Stimulated activated CD4-positive, alpha-beta T cell treated with anti-CD3 and anti-CD28 coated beads, Interleukin-12 subunit alpha, Interleukin-12 subunit beta, amount 100 ng/mL, for 24 hours (primary cell): ENCODE results near the gene SCYGR1.
"Not testable (repeated sequence)": the region's sequence is repeated elsewhere in the genome, so short reads cannot be mapped to it uniquely, and the experiment has no call there.

Experiments used
- DNase-seq, 2 experiments: peaks; one replicate each; pipeline ENCODE4 v3.0.0-alpha.2; 2020; ENCODE audit warnings: low read depth in 2 of 2

The SCYGR1 gene

GRCh38 chr2:227387583-227387982 is at the start of gene SCYGR1:
Gene SCYGR1, minus strand, starts transcription at chr2:227387949. Its CDS starts 0 bp downstream, at chr2:227387949.
- not testable (repeated sequence) for DNase-seq

- DNase-seq = no peak
Measured at GRCh38 chr2:227436436-227437174, 48.9 kb upstream of the SCYGR1 start.

- DNase-seq = no peak
Measured at GRCh38 chr2:227433171-227433570, 45.4 kb upstream of the SCYGR1 start.

GRCh38 chr2:227430639-227431038 is 42.9 kb upstream of the SCYGR1 start:
- no peak for DNase-seq

- DNase-seq = no peak
Measured at GRCh38 chr2:227428731-227429285, 41.1 kb upstream of the SCYGR1 start.

GRCh38 chr2:227423656-227424499 is 36.1 kb upstream of the SCYGR1 start:
- DNase-seq = no peak

GRCh38 chr2:227420087-227421052 is 32.6 kb upstream of the SCYGR1 start:
- DNase-seq = no peak

GRCh38 chr2:227416701-227417100 is 29.0 kb upstream of the SCYGR1 start:
- DNase-seq = no peak

GRCh38 chr2:227415538-227416424 is 28.0 kb upstream of the SCYGR1 start:
- no peak for DNase-seq

- DNase-seq = no peak
Measured at GRCh38 chr2:227414846-227415245, 27.1 kb upstream of the SCYGR1 start.

GRCh38 chr2:227413371-227413770 is 25.6 kb upstream of the SCYGR1 start:
- no peak for DNase-seq

- no peak for DNase-seq
Measured at GRCh38 chr2:227412877-227413276, 25.1 kb upstream of the SCYGR1 start.

- DNase-seq = no peak
Measured at GRCh38 chr2:227411990-227412350, 24.2 kb upstream of the SCYGR1 start.

GRCh38 chr2:227411320-227411989 is 23.7 kb upstream of the SCYGR1 start:
- peak; percentile 31 to 54 for DNase-seq

- DNase-seq = no peak
Measured at GRCh38 chr2:227410191-227410590, 22.4 kb upstream of the SCYGR1 start.

- DNase-seq = no peak
Measured at GRCh38 chr2:227407591-227408151, 19.9 kb upstream of the SCYGR1 start.

GRCh38 chr2:227406177-227407031 is 18.7 kb upstream of the SCYGR1 start:
- no peak for DNase-seq

GRCh38 chr2:227404585-227405271 is 17.0 kb upstream of the SCYGR1 start:
- DNase-seq = no peak
